Ramos (cell line): Measurements from ENCODE around the gene COL5A1.
"Not testable (repeated sequence)": the region's sequence is repeated elsewhere in the genome, so short reads cannot be mapped to it uniquely, and the experiment has no call there.

ENCODE experiments used
- in situ Hi-C: fragments of 300-500 bp; cut with MboI; formaldehyde crosslinking; loops from one replicate; pipeline ENCODE4 v1.14.3; 2022; ENCODE audit warnings: low sequenced_read_pairs; ENCODE audit not compliant: unreplicated experiment

The COL5A1 gene

GRCh38 chr9:134653259-134654009 lies 11.8 kb downstream of the COL5A1 start:
- in situ Hi-C loops = no loop called here

- in situ Hi-C loops = no loop called here
These were observed 13.5 kb downstream of the COL5A1 start for GRCh38 chr9:134655101-134655500.

- in situ Hi-C loops = no loop called here
These were observed 14.2 kb downstream of the COL5A1 start for GRCh38 chr9:134655586-134656333.

- in situ Hi-C loops = no loop called here
These were observed 14.9 kb downstream of the COL5A1 start for GRCh38 chr9:134656334-134657006.

- in situ Hi-C loops = no loop called here
These were observed 16.2 kb downstream of the COL5A1 start for GRCh38 chr9:134657666-134658377.

GRCh38 chr9:134658378-134658955 lies 16.9 kb downstream of the COL5A1 start:
- in situ Hi-C loops = no loop called here

- in situ Hi-C loops = no loop called here
These were observed 18.1 kb downstream of the COL5A1 start for GRCh38 chr9:134659688-134660131.

- in situ Hi-C loops = no loop called here
These were observed 18.8 kb downstream of the COL5A1 start for GRCh38 chr9:134660407-134660806.

- in situ Hi-C loops = no loop called here
These were observed 19.7 kb downstream of the COL5A1 start for GRCh38 chr9:134661299-134661698.

- in situ Hi-C loops = no loop called here
These were observed 20.2 kb downstream of the COL5A1 start for GRCh38 chr9:134661791-134662142.

GRCh38 chr9:134662143-134662876 lies 20.7 kb downstream of the COL5A1 start:
- in situ Hi-C loops = no loop called here

GRCh38 chr9:134663084-134663483 lies 21.5 kb downstream of the COL5A1 start:
- in situ Hi-C loops = no loop called here

- in situ Hi-C loops = no loop called here
These were observed 22.3 kb downstream of the COL5A1 start for GRCh38 chr9:134663753-134664415.

GRCh38 chr9:134664446-134664845 lies 22.8 kb downstream of the COL5A1 start:
- in situ Hi-C loops = no loop called here

- in situ Hi-C loops = no loop called here
These were observed 24.6 kb downstream of the COL5A1 start for GRCh38 chr9:134666208-134666607.

- in situ Hi-C loops = no loop called here
These were observed 25.2 kb downstream of the COL5A1 start for GRCh38 chr9:134666831-134667230.

GRCh38 chr9:134668977-134669376 lies 27.4 kb downstream of the COL5A1 start:
- in situ Hi-C loops = not testable (repeated sequence)

GRCh38 chr9:134669399-134669955 lies 27.9 kb downstream of the COL5A1 start:
- in situ Hi-C loops = no loop called here
